ENCODE data around the gene SMIM41. TPM values are rescaled to one million over a fixed set of nuclear protein-coding genes. Genes with fewer than 3 reads are reported as not detected.

The SMIM41 gene
- total RNA-seq, 1 donor from 2014 or later = not detected

GRCh38 chr12:52156757-52157565, 77.5 kb downstream of the SMIM41 start:
- Histone ChIP-seq H3K4me3 (ENCODE audit: low read depth, low read length) (no peak overlapping the region), H3K27me3 (ENCODE audit: control insufficient read depth, insufficient read depth, low read length) (no peaks in the 10 kb centered on the region), H3K36me3 (ENCODE audit: control insufficient read depth, insufficient read depth, low read length) (no peaks in the 10 kb centered on the region)
- peak; percentile 99 for TF ChIP-seq CTCF (IDR thresholded peaks at IDR 0.05; ENCODE audit: insufficient read depth, low read length, poor library complexity, severe bottlenecking)
- no peak for DNase-seq (ENCODE audit: low read depth)

- H3K36me3 ChIP-seq (ENCODE audit: control insufficient read depth, insufficient read depth, low read length) = no peaks in the 10 kb centered on the region
- TF ChIP-seq CTCF (IDR thresholded peaks at IDR 0.05; ENCODE audit: insufficient read depth, low read length, poor library complexity, severe bottlenecking) = no peak
Measured at GRCh38 chr12:52157566-52158150, 78.2 kb downstream of the SMIM41 start.

More at GRCh38 chr12:52157566-52158150, 78.2 kb downstream of the SMIM41 start:
- H3K4me3 ChIP-seq (ENCODE audit: low read depth, low read length) = no peak overlapping the region
- H3K27me3 ChIP-seq (ENCODE audit: control insufficient read depth, insufficient read depth, low read length) = no peaks in the 10 kb centered on the region
- DNase-seq (ENCODE audit: low read depth) = no peak

Other genes starting within 250 kb of the SMIM41 start
- 2.1 and 2.6 TPM in 2 replicates for gene FIGNL2, start 231.0 kb upstream of the SMIM41 start, total RNA-seq
- gene ANKRD33, start 191.6 kb upstream of the SMIM41 start, total RNA-seq = not detected in 2 replicates
- gene ACVRL1, start 172.2 kb upstream of the SMIM41 start, total RNA-seq = 4.7 and 9.7 TPM in 2 replicates
- gene ACVR1B, start 128.0 kb upstream of the SMIM41 start, total RNA-seq = 14.0 and 15.1 TPM in 2 replicates
- 3.4 and 5.1 TPM in 2 replicates for gene TAMALIN, start 72.8 kb upstream of the SMIM41 start, total RNA-seq
- 9.2 and 11.2 TPM in 2 replicates for gene NR4A1, start 28.3 kb upstream of the SMIM41 start, total RNA-seq
- 77.8 and 83.1 TPM in 2 replicates for gene ATG101, start 9.7 kb upstream of the SMIM41 start, total RNA-seq
- 18.5 and 19.4 TPM in 2 replicates for gene KRT80, start 112.3 kb downstream of the SMIM41 start, total RNA-seq
- 1,242 and 1,355 TPM in 2 replicates for gene KRT7, start 153.5 kb downstream of the SMIM41 start, total RNA-seq
- 6.9 and 9.2 TPM in 2 replicates for gene KRT86, start 194.9 kb downstream of the SMIM41 start, total RNA-seq
- gene KRT81, start 211.8 kb downstream of the SMIM41 start, total RNA-seq = 239 and 244 TPM in 2 replicates
- gene KRT83, start 241.7 kb downstream of the SMIM41 start, total RNA-seq = not detected in 2 replicates

Data from kidney epithelial cell (primary cell).